H1 (cell line): ENCODE measurements around the gene ILDR2. TPM values are rescaled to one million over a fixed set of nuclear protein-coding genes. Genes with fewer than 3 reads are reported as not detected.

ENCODE experiments used
- ASH2L ChIP-seq: fragments of 200-600, 300-600 bp; sonication (generic); IDR thresholded peaks from one replicate; pipeline ENCODE4 v1.7.1; 2017; ENCODE audit warnings: low read length
- ATF3 ChIP-seq: IDR thresholded peaks from 2 replicates; pipeline ENCODE4 v1.6.1; 2011; ENCODE audit warnings: low read depth, mild to moderate bottlenecking, low read length; ENCODE audit not compliant: insufficient read depth
- BRCA1 ChIP-seq: IDR thresholded peaks from 2 replicates; pipeline ENCODE4 v1.6.1; 2012; ENCODE audit warnings: low read depth, low read length, improper control_type of control experiment
- RAD21 ChIP-seq, 2 experiments: IDR thresholded peaks in 1 of 2; conservative IDR thresholded peaks in 1 of 2; 2 replicates each; pipeline ENCODE4 v1.6.1; 2011; ENCODE audit warnings: low read depth in 2 of 2, low read length in 2 of 2, improper control_type of control experiment in 1 of 2, inconsistent platforms in 1 of 2, mild to moderate bottlenecking in 1 of 2, moderate library complexity in 1 of 2
- TAF1 ChIP-seq: IDR thresholded peaks from 2 replicates; pipeline ENCODE4 v1.6.1; 2011; ENCODE audit warnings: mild to moderate bottlenecking, low read depth, low read length
- polyA plus RNA-seq, 7 experiments: library from polyadenylated mRNA; depleted of rRNA in 3 of 7; stranded (reverse) in 5 of 7; unstranded in 2 of 7; fragments of >200 nt in 5 of 7; fragments of 200-250 nt in 2 of 7; gene quantifications; 1 replicate in 5 of 7; 2 replicates in 1 of 7; 4 replicates in 1 of 7; pipeline versions ENCODE4 v1.2.1 to v1.2.3, GENCODE V29; 2011 to 2013; ENCODE audit warnings: missing spikeins in 2 of 7, mixed read lengths in 2 of 7
- total RNA-seq: library from RNA; stranded (reverse); fragmentation: NEBNext Ultra II Directional; extraction: Animal tissue kit (Norgen Biotek cat#: 25700); gene quantifications from 2 replicates; pipeline ENCODE4 v1.2.1, GENCODE V29; 2021

ILDR2 gene
- total and polyA plus RNA-seq, 2 of the 8 experiments (the other 6 are each of a cell fraction or from before 2014, with no cell fraction given) = 0.85 to 0.86 TPM

GRCh38 chr1:166900987-166901386 is 74.4 kb downstream of the ILDR2 start (continued):
- no peak for TF ChIP-seq TAF1
- TF ChIP-seq ATF3 = no peak
- no peak for TF ChIP-seq BRCA1
- no peak for TF ChIP-seq ASH2L
- TF ChIP-seq RAD21 (IDR thresholded peaks at IDR 0.05 in 1 of 2, conservative IDR thresholded peaks at IDR 0.05 in 1 of 2; ENCODE audit: low read depth in 2 of 2, low read length in 2 of 2) = no peak
